Globus pallidus (tissue), 1 donor: ENCODE measurements around the gene AHRR.
"Not testable (repeated sequence)": the region's sequence is repeated elsewhere in the genome, so short reads cannot be mapped to it uniquely, and the experiment has no call there.

Source experiments
- DNase-seq: peaks from one replicate; pipeline ENCODE4 v3.0.0-alpha.2; 2015; ENCODE audit warnings: low spot score

Gene AHRR

GRCh38 chr5:459562-460272 is 138.2 kb downstream of the AHRR start:
- no peak for DNase-seq

DNA sequence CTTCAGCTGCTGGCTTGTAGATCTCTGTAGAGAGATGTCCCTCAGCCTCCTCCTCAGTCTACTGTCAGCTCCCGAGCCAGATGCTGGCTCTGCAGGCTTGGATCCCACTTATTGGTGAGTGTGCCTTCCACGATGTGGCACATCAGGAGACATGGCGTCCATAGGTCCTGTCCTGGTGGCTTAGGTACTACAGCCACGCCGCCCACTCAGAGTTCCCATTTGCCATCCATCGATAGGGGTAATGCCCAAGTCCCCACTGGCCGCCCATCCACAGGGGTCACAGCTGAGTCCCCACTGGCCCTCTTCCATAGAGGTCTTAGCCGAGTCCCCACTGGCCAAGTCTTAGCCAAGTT is 138.7 kb downstream of the AHRR start:
- no peak for DNase-seq

GRCh38 chr5:462051-462481 is 140.6 kb downstream of the AHRR start:
- no peak for DNase-seq

DNA sequence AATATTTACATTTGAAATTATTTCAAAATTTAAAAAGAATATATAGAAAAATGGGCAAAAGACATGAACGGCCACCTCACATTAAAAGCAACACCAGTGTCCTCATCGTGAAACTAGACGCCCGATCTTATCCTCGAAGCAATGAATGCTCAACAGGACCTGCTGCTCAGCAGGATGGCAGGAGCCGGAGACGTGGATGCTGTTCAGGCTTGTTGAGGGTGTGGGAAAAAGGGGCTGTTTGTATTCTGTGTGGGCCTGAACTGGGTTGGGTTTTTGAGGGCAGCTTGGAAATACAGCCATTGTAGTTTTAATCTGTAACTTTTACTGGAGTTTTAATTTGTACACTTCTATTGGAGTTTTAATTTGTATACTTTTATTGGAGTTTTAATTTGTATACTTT is 141.8 kb downstream of the AHRR start:
- no peak for DNase-seq

DNA sequence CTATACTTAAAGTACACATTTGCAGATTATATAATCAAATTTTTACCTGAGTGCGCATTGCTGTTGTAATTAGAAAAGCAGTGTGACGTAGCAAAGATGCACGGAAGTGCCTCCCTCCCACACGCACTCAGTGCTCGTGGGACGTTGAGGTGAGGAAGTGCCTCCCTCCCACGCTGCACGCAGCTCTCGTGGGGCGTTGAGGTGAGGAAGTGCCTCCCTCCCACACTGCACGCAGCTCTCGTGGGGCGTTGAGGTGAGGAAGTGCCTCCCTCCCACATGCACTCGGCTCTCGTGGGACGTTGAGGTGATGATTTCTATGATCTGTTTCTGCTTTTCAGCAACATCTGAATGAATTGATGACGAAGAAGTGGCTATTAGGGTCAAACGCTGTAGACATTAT is 142.4 kb downstream of the AHRR start:
- no peak for DNase-seq

GRCh38 chr5:464446-464842 is 142.9 kb downstream of the AHRR start:
- DNase-seq = no peak

DNA sequence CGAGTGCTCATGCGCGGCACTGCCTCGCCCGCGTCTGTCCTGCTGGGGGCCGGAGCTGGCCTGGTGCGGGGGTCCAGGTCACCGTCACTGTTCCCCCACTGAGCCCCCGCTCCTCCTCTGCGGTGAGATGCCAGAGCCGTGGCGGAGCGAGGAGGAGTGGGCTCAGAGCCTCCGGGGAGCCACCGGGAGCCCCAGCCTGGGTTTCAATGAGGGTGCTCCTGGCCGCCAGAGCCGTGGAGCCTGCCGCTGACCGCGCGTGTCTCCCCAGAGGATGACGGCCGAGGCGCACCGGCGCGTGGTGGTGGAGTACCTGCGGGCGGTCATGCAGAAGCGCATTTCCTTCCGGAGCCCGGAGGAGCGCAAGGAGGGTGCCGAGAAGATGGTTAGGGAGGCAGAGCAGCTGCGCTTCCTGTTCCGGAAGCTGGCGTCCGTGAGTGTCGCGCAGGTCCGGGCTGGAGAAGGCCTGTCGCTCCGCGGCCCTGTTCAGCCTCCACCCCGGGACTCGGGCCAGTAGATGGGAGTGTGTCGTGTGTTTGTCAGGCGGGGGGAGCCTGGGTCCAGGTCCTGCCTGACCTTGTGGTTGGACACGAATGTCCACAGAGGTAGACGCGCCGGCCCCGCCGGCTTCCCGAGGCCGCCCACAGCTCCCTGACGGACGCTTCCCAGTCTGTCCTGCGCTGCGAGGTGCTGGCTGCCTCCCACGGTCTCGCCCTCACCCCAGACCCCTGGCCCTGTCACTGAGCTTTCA is 143.5 kb downstream of the AHRR start:
- DNase-seq = no peak

GRCh38 chr5:465591-466403 is 144.3 kb downstream of the AHRR start:
- no peak for DNase-seq

GRCh38 chr5:466661-467310 is 145.3 kb downstream of the AHRR start:
- no peak for DNase-seq

DNA sequence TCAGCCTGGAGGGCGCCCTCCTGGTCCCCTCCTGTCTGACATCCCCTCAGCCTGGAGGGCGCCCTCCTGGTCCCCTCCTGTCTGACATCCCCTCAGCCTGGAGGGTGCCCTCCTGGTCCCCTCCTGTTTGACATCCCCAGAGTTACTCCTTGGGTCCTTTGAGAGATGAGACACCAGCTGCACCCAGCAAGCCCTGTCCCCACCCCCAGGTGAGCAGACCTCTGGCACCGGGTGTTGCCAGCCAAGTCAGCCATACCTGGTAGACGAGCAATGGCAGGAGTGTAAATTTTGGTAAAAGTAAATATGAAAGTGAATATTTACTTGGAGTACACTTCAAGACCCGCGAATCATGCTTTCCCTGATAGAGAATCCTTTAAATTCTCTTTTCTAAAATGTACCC is 146.9 kb downstream of the AHRR start:
- no peak for DNase-seq

DNA sequence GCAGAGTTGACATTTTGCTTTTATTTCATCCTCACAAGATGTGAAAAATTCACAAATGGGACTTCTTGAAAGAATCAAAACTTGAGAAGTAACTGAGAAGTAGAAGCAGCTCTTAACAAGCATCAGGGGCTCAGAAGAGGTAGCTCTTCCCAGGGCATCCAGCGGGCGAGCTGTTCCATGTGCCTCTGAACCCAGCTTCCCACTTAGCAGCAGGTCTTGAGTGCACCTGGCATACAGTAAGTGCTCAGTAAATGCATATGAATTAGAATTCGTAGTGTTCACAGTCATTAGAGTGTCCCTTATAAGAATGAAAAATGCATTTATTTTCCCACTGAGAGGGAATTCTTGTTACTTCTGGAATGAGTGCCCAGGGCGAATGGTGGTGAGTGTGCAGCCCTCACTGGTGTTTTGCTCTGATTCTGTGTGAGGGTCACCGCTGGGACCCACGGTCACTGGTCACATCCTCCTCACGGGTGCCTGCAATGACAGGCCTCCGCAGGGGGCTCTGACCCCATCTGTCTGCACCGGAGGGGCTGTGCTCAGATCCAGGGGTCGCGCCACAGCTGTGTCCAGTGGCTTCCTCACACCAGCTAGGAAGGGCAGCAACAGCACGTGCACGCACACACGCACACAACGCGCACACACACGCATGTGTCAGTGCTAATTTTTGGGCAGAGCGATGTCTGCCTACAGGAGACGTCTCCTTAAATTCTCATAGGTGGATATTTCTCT is 148.4 kb downstream of the AHRR start:
- DNase-seq = no peak

DNA sequence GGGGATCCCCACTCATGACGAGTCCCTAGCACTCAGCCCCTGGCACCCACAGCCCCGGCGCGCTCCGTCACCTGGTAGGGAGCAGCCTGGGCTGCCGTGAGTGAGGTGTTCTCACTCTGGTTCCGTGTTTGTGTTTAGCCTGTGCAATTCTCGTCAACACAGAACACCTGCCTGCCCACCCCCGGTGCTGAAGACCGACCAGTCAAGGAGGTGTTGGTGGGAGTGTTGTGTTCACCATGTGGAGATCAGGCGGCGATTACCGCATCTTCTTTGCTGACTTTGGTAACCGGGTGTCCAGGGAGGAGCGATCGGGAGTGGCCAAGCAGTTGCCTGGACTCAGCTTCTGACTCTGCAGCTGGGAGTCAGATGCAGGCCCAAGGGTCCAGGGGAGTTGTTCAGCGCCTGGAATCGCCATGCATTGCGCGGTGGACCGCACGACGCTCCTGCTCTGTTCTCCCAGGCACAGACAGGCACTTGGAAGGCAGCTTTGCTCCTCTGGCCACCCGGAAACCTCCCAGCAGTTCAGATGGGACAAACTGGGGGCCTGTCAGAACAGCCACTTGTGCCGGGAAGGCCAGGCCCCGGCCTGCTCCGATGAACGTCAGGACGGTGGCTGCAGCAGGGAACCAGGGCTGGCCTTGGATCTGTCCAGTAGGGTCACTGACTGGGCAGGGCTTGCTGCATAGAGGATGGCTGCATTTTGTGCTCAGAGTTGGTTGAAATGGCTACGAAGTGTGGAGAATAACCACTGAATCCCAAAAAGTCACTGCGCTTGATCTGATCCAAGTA is 149.6 kb downstream of the AHRR start:
- DNase-seq = no peak

DNA sequence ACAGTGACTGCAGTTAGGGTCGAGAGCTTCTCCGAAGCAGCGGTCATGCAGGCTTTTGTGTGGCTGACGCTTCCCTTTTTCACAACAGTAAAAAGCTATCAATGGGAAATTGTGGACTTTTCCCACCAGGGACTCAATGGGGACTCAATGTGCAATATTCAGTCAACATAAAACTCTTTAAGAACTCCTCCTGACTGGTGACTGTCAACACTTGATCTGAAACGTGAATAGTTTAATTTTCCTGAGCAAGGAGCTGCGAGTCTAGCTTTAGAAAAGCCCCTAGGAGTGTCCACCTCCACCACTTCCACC is 150.2 kb downstream of the AHRR start:
- DNase-seq = peak; percentile 7

GRCh38 chr5:472076-472655 is 150.7 kb downstream of the AHRR start:
- DNase-seq = peak; percentile 20

GRCh38 chr5:472656-473550 is 151.4 kb downstream of the AHRR start:
- peak; percentile 83 for DNase-seq

DNA sequence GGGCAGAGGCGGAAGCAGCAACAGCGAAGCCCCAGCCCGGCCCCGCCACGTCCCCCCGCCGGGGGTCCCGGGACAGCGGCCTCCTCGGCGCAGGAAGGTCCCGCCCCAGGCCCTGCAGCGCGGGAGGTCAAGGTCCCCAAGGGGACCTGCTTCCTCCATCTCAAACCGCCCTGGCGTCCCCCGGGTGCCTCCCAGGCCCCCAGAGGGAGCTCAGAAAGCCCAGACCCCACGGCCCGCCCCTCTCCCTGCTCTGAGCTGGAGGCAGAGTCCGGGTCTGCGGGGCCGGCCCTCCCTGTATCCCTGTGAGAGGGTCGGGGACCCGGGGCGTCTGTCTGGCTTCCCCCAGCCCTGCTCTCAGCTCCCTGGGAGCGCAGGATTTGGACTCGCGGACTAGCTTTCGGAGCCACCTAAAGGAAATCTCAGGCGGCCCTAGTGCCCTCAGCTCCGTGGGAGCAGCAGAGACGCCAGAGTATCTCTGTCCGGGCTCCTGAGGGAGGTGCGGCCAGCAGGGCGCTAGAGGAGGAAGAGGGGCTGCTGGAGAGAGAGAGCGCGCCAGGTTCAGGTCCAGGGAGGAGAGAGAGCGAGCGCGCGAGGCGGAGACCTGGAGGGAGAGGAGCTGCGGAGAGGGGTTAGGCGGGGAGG is 152.2 kb downstream of the AHRR start:
- DNase-seq = peak; percentile 9

GRCh38 chr5:474232-474839 is 152.8 kb downstream of the AHRR start:
- DNase-seq = not testable (repeated sequence)

GRCh38 chr5:474840-475661 is 153.5 kb downstream of the AHRR start:
- no peak for DNase-seq
